Neutrophil (primary cell): ENCODE measurements around the gene MRFAP1L1.

Experiments
- H3K27ac ChIP-seq: fragments of 200-600 bp; sonication (generic); 2 replicates; pipeline ENCODE4 v1.5.1; 2016; ENCODE audit warnings: mild to moderate bottlenecking, moderate library complexity
- H3K27me3 ChIP-seq: fragments of 200-600 bp; sonication (generic); 2 replicates; pipeline ENCODE4 v1.6.0; 2016; ENCODE audit warnings: mild to moderate bottlenecking
- H3K36me3 ChIP-seq: fragments of 200-600 bp; sonication (generic); 2 replicates; pipeline ENCODE4 v1.5.1; 2017
- H3K4me1 ChIP-seq, 2 experiments: fragments of 200-600 bp in 1 of 2; sonication (generic) in 1 of 2; 1 replicate in 1 of 2; 2 replicates in 1 of 2; pipeline versions ENCODE4 v1.5.1 to v1.6.1; 2013 to 2016; ENCODE audit warnings: low read depth in 1 of 2, low read length in 1 of 2, mild to moderate bottlenecking in 1 of 2, moderate library complexity in 1 of 2; ENCODE audit not compliant: control insufficient read depth in 1 of 2, insufficient read depth in 1 of 2
- H3K4me3 ChIP-seq, 2 experiments: fragments of 200-600 bp in 1 of 2; sonication (generic) in 1 of 2; 1 replicate in 1 of 2; 2 replicates in 1 of 2; pipeline ENCODE4 v1.5.1; 2013 to 2016; ENCODE audit warnings: low read depth in 1 of 2, low read length in 1 of 2, mild to moderate bottlenecking in 1 of 2, moderate library complexity in 1 of 2
- H3K9me3 ChIP-seq: fragments of 200-600 bp; sonication (generic); 2 replicates; pipeline ENCODE4 v1.5.1; 2016
- TF ChIP-seq, protein P1 (sequence below): fragments of 200-600 bp; sonication (generic); IDR thresholded peaks from 2 replicates; pipeline ENCODE4 v1.5.1; 2016; ENCODE audit warnings: antibody characterized with exemption

MRFAP1L1 gene

DNA sequence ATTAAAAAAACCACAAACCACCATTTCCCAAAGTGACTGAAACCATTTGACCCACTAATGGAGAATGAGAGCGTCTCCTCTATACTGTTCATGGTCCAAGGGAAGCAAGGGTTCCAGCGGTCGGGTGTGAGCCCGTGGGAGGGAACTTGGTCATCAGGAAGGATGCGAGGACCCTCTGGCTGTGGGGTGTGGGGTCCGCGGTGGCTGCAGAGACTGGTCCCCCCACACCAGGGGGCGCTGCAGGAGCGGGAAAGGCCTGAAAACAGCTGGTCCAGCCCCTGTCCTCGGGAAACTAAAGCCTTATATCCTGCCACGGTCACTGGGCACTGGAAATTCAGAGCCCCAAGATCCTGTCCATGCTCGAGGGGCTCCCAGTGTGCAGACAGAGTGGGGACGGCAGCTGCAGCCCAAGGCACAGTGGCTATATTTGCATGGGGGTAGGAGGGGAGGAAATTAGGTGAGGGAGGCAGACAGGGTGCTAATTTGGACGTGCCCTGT is 10.6 kb upstream of the MRFAP1L1 start:
- H3K4me1 ChIP-seq, result peaks cover 19 to 29% of the 10 kb centered on the region in 2 experiments
- TF ChIP-seq, protein P1, sequence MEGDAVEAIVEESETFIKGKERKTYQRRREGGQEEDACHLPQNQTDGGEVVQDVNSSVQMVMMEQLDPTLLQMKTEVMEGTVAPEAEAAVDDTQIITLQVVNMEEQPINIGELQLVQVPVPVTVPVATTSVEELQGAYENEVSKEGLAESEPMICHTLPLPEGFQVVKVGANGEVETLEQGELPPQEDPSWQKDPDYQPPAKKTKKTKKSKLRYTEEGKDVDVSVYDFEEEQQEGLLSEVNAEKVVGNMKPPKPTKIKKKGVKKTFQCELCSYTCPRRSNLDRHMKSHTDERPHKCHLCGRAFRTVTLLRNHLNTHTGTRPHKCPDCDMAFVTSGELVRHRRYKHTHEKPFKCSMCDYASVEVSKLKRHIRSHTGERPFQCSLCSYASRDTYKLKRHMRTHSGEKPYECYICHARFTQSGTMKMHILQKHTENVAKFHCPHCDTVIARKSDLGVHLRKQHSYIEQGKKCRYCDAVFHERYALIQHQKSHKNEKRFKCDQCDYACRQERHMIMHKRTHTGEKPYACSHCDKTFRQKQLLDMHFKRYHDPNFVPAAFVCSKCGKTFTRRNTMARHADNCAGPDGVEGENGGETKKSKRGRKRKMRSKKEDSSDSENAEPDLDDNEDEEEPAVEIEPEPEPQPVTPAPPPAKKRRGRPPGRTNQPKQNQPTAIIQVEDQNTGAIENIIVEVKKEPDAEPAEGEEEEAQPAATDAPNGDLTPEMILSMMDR, result peak; percentile 88

GRCh38 chr4:6719611-6720179 is 10.0 kb upstream of the MRFAP1L1 start:
- no peak overlapping the region for H3K4me3 ChIP-seq
- H3K36me3 ChIP-seq, result no peaks in the 10 kb centered on the region
- peaks cover 21 to 31% of the 10 kb centered on the region in 2 experiments for H3K4me1 ChIP-seq
- no peaks in the 10 kb centered on the region for H3K27me3 ChIP-seq
- TF ChIP-seq, protein P1, result no peak
- no peak overlapping the region for H3K27ac ChIP-seq
- no peaks in the 10 kb centered on the region for H3K9me3 ChIP-seq

More for the DNA sequence above, 10.6 kb upstream of the MRFAP1L1 start:
- Histone ChIP-seq H3K9me3 (no peaks in the 10 kb centered on the region), H3K36me3 (no peaks in the 10 kb centered on the region), H3K4me3 (no peak overlapping the region), H3K27ac (no peak overlapping the region), H3K27me3 (no peaks in the 10 kb centered on the region)

DNA sequence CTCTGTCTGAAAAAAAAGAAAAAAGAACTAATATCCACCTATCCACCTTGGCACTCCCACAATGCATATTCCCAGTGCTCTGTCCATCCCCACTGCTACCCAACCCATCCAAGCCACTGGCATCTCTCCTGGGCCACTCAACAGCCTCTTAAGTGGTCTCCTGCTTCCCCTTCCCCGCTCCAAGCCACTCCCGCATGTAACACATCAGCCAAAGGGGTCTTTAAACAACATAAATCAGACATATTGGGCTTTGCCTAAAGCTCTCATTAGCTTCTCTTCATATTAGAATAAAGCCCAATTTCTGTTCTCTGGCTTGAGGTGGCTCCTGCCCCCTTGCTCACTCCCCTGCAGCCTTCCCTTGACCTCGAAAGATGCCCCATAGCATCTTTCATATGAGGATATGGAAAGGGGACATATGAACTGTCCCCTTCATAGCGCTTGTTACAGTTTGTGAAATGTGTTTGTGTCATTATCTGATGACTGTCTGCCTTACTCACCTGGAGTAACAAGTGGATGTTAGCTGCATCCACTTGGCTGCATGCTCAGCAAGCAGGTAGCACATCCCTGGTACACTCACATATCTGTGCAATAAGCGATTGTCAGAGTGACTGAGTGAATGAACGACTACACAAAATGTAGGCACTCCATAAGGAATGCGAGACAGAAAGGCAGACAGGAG is 9.4 kb upstream of the MRFAP1L1 start:
- no peak overlapping the region for H3K4me3 ChIP-seq
- H3K27me3 ChIP-seq, result no peaks in the 10 kb centered on the region
- no peaks in the 10 kb centered on the region for H3K9me3 ChIP-seq
- peaks cover 21 to 31% of the 10 kb centered on the region in 2 experiments for H3K4me1 ChIP-seq
- H3K36me3 ChIP-seq, result no peaks in the 10 kb centered on the region
- no peak overlapping the region for H3K27ac ChIP-seq
- TF ChIP-seq, protein P1, result no peak

GRCh38 chr4:6716958-6717655 is 7.4 kb upstream of the MRFAP1L1 start:
- H3K4me1 ChIP-seq, result peaks cover 21 to 31% of the 10 kb centered on the region in 2 experiments
- H3K27ac ChIP-seq, result peak overlapping the region; percentile 96
- no peaks in the 10 kb centered on the region for H3K36me3 ChIP-seq
- peak overlapping the region; percentile 91 to 95 for H3K4me3 ChIP-seq
- TF ChIP-seq, protein P1, result no peak
- no peaks in the 10 kb centered on the region for H3K27me3 ChIP-seq
- H3K9me3 ChIP-seq, result no peaks in the 10 kb centered on the region

DNA sequence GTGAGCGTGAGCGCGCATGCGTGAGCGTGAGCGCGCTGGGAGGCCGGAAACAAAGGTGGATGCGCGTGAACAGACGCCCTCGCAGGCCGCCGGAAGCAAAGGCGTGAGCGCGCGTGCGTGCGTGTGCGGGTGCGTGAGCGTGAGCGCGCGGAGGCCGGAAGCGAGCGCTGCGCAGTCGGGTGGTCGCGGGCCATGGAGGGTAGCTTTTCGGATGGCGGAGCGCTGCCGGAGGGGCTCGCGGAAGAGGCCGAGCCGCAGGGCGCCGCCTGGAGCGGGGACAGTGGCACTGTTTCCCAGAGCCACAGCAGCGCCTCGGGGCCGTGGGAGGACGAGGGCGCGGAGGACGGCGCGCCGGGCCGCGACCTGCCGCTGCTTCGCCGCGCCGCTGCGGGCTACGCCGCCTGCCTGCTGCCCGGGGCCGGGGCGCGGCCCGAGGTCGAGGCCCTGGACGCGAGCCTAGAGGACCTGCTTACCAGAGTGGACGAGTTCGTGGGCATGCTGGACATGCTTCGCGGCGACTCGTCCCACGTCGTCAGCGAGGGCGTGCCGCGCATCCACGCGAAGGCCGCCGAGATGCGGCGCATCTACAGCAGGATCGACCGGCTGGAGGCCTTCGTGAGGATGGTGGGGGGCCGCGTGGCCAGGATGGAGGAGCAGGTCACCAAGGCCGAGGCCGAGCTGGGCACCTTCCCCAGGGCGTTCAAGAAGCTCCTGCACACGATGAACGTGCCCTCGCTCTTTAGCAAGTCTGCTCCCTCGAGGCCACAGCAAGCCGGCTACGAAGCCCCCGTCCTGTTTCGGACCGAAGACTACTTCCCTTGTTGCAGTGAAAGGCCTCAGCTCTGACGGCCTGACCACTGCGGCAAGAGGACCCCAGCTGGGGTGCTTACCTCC is 6.6 kb upstream of the MRFAP1L1 start, which contains the start of gene BLOC1S4:
Gene BLOC1S4, plus strand, starts transcription at position 157 of the 894 bp plus-strand sequence. Its CDS starts 36 bp downstream, at position 193.
- no peaks in the 10 kb centered on the region for H3K27me3 ChIP-seq
- TF ChIP-seq, protein P1, result peak; percentile 48
- peak within 1 kb of the TSS; percentile 96 for H3K27ac ChIP-seq
- H3K4me3 ChIP-seq, result peak within 1 kb of the TSS; percentile 91 to 95
- no peaks in the 10 kb centered on the region for H3K36me3 ChIP-seq
- no peaks in the 10 kb centered on the region for H3K9me3 ChIP-seq
- H3K4me1 ChIP-seq, result peaks cover 24 to 37% of the 10 kb centered on the region in 2 experiments
